Mesodermal cell (in vitro differentiated cells): ENCODE data around the gene ASPSCR1.

Source experiments
- H3K27ac ChIP-seq: 2 replicates; pipeline ENCODE4 v1.7.0; 2013; ENCODE audit warnings: mild to moderate bottlenecking, low read depth, low read length, moderate library complexity; ENCODE audit not compliant: severe bottlenecking
- H3K36me3 ChIP-seq: 2 replicates; pipeline ENCODE4 v1.7.1; 2013; ENCODE audit warnings: mild to moderate bottlenecking, low read length, moderate library complexity; ENCODE audit not compliant: control insufficient read depth, insufficient read depth
- H3K4me1 ChIP-seq: one replicate; pipeline ENCODE4 v1.7.1; 2013; ENCODE audit warnings: mild to moderate bottlenecking, low read length; ENCODE audit not compliant: insufficient read depth, control insufficient read depth, poor library complexity, severe bottlenecking
- H3K4me3 ChIP-seq: 2 replicates; pipeline ENCODE4 v1.7.0; 2013; ENCODE audit warnings: low read length, control low read depth, mild to moderate bottlenecking; ENCODE audit not compliant: insufficient read depth, poor library complexity, severe bottlenecking; ENCODE audit errors: extremely low read depth
- H3K9me3 ChIP-seq: 2 replicates; pipeline ENCODE4 v1.7.1; 2013; ENCODE audit warnings: mild to moderate bottlenecking, low read length, moderate library complexity; ENCODE audit not compliant: control insufficient read depth
- WGBS, 2 experiments: methylation state at CpG; one replicate each; pipeline ENCODE4 v1.1.5; 2013; ENCODE audit warnings: missing lambda C conversion rate in 2 of 2; ENCODE audit not compliant: insufficient coverage in 2 of 2; 5-methylcytosine and 5-hydroxymethylcytosine counted together

ASPSCR1 gene

DNA sequence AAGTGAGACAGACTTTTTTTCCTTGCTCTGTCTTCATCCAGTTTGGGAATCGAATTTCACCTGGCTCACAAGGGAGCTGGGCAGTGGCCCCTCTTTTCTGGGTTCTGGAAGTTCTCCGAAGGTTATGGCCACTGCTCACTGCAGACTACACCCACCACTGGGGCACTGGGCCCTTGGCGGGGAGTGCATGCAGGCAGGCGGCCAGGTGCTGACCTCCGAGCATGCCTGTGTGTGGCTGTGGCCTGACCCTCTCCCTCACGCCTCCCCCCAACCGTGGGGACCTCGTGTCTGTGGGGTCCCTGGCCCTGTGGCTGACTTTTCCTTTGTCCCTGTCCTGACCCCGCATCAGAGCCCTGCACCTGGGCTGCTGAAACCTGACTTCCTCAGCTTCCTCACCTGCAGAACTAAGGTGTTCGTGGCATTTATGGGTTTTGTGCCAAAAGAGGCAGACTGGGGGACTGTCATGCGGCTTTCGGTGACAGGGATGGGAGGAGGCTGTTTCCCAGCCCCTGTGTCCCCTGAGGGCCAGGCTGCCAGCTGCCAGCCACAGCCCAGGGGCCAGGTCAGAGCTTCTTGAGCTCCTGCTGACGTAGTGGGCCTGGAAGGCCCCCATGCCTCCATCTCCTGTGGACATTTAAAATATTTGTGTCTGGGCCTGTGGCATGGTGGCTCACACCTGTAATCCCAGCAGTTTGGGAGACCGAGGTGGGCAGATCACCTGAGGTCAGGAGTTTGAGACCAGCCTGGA, 21.4 kb downstream of the ASPSCR1 start:
- Histone ChIP-seq H3K36me3 (peaks cover 18% of the 10 kb centered on the region), H3K4me3 (no peak overlapping the region)
- 94 to 96% methylated on average over 11 to 13 of the region's 14 CpGs for WGBS, 2 experiments

DNA sequence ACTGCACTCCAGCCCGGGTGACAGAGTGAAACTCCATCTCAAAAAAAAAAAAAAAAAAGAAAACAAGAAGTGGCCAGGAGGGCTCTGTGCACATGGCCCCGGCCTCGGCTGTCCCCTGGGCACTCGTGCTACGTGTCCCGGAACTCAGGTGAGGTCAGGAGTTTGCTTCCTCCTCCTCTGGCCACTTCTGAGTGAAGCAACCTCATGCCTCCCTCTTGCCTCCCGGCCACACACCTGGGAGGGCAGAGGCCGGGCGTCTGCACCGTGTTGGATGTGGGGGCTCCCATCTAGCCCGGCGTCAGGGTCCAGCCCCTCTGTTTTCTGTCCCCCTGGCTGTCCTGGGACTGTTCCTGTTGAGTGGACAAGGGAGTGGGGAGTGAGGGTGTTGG, 22.2 kb downstream of the ASPSCR1 start:
- Histone ChIP-seq H3K9me3 (no peaks in the 10 kb centered on the region), H3K4me1 (peaks cover 39% of the 10 kb centered on the region), H3K4me3 (no peak overlapping the region), H3K27ac (no peak overlapping the region), H3K36me3 (peaks cover 18% of the 10 kb centered on the region)
- 95 to 96% methylated on average over 11 of the region's 12 CpGs for WGBS, 2 experiments

More for the DNA sequence above, 21.4 kb downstream of the ASPSCR1 start:
- Histone ChIP-seq H3K9me3 (no peaks in the 10 kb centered on the region), H3K27ac (no peak overlapping the region), H3K4me1 (peaks cover 33% of the 10 kb centered on the region)

DNA sequence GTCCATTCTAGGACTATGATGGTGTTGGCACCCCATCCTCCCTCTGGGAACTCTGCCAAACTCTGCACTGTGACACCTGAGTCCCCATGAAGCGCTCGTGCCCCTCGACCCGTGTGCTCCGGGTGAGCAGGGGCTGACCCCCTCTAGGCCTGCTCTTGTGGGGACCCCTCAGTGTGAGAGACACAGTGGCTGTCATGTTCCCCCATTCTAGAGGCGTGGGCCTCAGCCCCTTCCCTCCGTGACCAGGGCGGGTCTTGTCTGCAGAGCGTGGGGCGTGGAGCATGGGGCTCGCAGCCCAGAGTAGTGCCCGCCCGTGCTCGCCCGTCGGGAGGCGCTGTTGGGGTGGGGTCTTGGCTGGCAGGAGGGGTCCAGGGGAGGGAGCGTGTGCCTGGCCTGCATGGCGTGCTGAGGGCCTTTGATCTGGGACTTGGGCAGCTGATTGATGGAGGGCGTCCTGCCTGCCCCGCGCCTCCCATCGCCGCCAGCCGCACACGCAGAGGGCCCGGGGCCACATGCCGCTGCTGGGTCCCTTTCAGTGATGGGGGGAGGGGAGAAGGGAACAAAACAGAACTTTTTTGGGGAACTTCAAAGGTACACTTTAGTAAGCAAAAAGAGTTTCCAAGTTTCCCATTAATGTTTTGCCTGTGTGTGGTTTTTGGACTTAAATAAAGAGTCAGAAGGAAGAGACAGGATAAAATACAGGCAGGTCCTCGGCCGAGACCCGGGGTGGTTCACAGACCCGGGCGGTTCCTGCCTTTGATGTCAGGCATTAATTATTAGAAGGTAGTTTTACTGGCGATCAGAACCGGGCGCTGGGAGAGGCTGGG, 22.8 kb downstream of the ASPSCR1 start:
- Histone ChIP-seq H3K4me3 (no peak overlapping the region), H3K36me3 (peaks cover 13% of the 10 kb centered on the region)

DNA sequence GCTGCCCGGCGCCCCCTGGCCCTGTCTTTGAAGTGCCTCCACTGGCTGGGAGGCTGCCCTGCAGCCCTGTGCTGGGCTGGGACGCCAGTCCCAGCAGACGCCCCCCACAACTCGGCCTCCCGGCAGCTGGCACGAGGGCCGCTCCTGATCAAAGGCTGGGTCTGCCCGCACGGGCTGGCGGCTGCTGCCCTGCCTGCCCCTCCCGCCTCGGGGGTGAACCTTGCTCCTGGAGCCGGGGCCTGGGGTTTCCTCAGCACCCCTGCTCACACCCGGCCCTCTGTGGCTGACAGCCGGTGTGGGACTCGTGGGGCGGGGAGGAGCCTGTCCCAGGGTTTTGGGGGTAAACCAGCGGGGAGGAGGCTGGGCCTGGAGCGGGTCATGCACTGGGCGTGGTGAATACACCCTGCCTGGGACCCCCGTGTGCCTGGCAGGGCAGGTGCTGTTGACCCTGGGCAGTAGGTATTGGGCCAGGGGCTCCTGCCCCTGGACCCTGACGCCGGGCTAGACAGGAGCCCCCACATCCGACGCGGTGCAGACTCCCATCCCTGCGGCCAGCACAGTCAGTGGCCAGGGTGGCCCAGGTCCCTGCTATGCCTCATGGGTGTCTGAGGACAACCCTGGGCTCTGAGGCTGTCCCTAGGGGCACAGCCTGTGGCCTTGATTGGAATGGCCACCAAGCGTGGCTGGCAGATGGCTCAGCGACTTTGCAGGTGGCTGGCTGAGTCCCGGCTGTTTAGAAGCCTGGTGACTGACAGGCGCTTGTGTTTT, 23.6 kb downstream of the ASPSCR1 start:
- H3K36me3 ChIP-seq: peaks cover 13% of the 10 kb centered on the region
- no peaks in the 10 kb centered on the region for H3K9me3 ChIP-seq
- 93% methylated on average over 17 to 31 of the region's 32 CpGs for WGBS, 2 experiments
- H3K4me3 ChIP-seq: no peak overlapping the region
- no peak overlapping the region for H3K27ac ChIP-seq
- H3K4me1 ChIP-seq: peaks cover 51% of the 10 kb centered on the region

More for the DNA sequence above, 22.8 kb downstream of the ASPSCR1 start:
- Histone ChIP-seq H3K9me3 (no peaks in the 10 kb centered on the region), H3K4me1 (peaks cover 44% of the 10 kb centered on the region), H3K27ac (no peak overlapping the region)
- WGBS, 2 experiments: 89 to 93% methylated on average over 28 to 34 of the region's 36 CpGs

DNA sequence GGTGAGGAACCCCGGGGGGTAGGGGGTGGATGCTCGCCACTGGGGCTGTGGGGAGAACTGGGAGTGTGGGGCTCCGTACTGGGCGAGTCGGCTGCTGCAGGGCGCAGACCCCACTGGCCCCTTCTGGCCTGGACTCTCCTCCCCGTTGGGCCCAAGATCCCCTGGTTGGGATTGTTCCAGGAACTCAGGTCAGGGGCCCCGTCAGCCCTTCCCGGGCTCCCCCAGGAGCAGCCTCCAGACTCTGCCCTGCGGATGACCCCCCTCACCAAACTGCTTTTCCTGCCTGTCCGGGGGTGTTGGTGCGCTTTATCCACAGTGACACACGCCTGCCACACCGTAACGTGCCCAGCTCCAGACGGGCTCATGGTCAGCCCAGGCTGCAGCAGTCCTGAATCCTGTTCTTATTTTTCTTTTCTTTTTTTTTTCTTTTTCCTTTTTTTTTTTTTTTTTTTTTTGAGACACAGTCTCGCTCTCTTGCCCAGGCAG, 24.2 kb downstream of the ASPSCR1 start:
- WGBS, 2 experiments: 89 to 93% methylated on average over 11 to 16 of the region's 17 CpGs
- H3K4me1 ChIP-seq: peaks cover 57% of the 10 kb centered on the region
- H3K36me3 ChIP-seq: peaks cover 8% of the 10 kb centered on the region
- no peak overlapping the region for H3K4me3 ChIP-seq
- no peaks in the 10 kb centered on the region for H3K9me3 ChIP-seq
- H3K27ac ChIP-seq: no peak overlapping the region

DNA sequence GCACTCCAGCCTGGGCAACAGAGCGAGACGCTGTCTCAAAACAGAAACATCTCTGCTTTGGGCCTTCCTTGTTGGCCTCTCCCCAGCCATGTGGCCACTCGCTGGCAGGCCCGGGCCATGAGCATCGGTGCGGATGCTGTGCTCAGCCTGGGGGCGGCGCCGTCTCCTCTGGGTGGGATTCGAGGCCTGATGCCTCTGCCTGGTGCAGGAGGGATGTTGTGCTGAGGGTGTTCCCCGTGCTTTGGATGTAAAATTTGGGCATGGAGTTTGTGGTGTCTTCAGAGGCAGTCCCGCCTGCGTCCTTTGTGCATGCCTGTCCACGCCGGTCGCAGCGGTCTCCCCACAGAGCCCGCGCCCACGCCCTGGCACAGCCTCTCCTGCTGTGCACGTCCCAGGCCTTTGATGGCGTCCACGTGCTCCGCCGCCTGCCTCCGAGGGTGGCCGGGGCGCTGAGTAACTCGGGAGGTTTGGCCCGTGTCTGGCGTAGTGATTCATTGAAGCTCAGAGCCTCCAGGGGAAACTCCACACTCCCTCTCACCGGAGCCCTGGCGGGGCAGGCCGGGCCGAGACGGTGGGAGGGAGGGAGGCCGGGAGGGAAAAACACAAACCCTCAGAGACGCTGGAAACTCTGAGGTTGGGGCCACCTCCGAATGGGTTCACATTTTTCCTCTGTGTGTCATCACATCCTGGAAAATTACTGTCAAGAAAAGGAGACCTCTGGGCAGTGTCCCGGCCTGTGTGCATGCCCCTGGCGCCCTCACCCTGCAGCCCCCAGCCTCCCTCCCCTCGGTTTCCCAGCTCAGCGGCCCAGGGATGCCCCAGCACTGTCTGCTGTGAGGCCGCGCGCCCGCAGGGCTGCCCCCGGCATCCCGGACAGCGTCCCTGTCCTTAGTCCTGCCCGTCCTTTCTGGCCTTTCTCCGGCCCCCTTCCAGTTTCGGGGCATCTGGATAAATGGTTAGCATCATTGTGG, 26.3 kb downstream of the ASPSCR1 start:
- H3K4me1 ChIP-seq: peaks cover 63% of the 10 kb centered on the region
- H3K36me3 ChIP-seq: no peaks in the 10 kb centered on the region
- 64 to 67% methylated on average over 34 to 47 of the region's 53 CpGs for WGBS, 2 experiments
- H3K9me3 ChIP-seq: no peaks in the 10 kb centered on the region
- H3K4me3 ChIP-seq: no peak overlapping the region
- peak overlapping the region; percentile 90 for H3K27ac ChIP-seq

DNA sequence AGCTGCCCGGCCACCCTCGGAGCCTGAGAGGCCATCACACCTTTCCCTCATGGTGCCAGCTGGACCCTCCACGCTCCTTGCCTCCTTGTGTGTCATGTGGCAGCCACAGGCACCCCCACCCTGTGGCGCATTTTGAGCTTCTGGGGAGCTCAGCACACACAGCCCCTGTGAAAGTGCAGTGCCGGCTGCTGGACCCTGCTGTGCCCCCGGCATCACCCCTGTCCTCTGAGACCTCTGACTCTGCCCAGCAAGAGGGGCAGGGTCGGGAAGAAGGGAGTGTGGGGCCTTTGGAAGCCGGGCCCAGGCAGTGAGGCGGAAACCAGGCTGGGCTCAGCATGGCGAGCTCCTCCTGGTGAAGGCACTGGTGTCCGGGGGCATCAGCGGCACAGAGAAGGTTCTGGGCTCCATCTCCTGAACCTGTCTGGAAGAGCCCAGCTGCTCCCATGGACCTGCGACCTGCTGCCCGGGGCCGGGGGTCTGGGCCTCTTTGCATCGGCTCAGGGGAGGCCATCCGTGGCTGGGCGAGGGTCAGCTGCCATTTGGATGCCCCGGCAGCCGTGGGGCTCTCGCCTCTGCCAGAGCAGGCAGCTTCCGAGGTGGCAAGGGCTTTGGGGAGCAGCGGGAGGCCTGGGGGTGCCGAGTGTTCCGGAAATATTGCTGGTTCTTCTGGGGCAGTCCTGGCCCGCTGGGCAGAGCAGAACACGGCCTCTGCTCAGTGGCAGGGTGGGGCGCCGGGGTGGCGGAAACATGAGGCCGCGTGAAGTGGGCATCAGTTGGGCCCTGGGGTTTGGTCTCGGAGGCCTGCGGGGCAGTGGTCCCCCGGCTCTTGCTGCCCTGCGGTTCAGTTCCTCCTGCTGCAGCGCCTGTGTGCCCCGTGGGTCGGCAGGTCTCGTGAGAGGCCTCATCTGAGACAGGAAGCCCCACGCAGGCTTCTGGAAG, 27.4 kb downstream of the ASPSCR1 start:
- Histone ChIP-seq H3K4me3 (no peak overlapping the region), H3K9me3 (no peaks in the 10 kb centered on the region), H3K4me1 (peaks cover 63% of the 10 kb centered on the region), H3K27ac (peak overlapping the region; percentile 90), H3K36me3 (no peaks in the 10 kb centered on the region)
- 94 to 97% methylated on average over 39 of the region's 41 CpGs for WGBS, 2 experiments

DNA sequence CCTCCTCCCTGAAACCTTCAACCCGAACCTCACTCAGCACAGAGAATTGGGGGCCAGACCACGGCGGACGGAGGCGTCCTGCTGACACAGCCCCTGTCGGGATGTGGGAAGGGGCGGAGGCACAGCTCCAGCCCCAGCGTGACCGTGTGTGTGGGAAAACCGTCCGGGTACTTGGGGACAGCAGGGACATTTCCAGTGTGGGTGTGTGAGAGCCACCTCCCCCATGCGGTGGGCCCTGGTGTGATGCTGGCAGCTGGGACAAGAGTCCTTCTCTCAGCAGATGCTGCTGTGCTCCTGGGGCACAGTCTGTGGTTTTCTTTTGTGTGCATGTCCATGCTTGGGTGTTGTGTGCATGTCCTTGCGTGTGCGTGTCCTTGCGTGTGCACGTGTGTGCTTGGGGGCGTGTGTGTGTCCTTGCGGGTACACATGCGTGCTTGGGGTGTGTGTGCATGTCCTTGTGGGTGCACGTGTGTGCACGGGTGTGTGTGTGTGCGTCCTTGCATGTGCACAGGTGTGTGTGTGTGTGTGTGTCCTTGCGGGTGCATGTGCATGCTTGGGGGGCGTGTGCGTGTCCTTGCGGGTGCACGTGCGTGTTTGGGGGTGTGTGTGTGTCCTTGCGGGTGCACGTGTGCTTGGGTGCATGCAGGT, 28.4 kb downstream of the ASPSCR1 start:
- no peaks in the 10 kb centered on the region for H3K9me3 ChIP-seq
- no peak overlapping the region for H3K4me3 ChIP-seq
- WGBS, 2 experiments: 91 to 93% methylated on average over 19 to 30 of the region's 30 CpGs
- H3K27ac ChIP-seq: no peak overlapping the region
- peaks cover 55% of the 10 kb centered on the region for H3K4me1 ChIP-seq
- no peaks in the 10 kb centered on the region for H3K36me3 ChIP-seq
